B cell (primary cell): Measurements from ENCODE around the gene DPH2.

Experiments
- EZH2 ChIP-seq: IDR thresholded peaks from 2 replicates; pipeline ENCODE4 v1.6.1; 2012; ENCODE audit warnings: borderline replicate concordance, low read depth, mild to moderate bottlenecking, moderate library complexity, low read length; ENCODE audit not compliant: insufficient read depth, poor library complexity, severe bottlenecking
- TF ChIP-seq, protein P1 (sequence below): fragments of 200-600 bp; IDR thresholded peaks from one replicate; pipeline ENCODE4 v1.8.0; 2022; ENCODE audit warnings: antibody characterized with exemption, mild to moderate bottlenecking

DNA sequence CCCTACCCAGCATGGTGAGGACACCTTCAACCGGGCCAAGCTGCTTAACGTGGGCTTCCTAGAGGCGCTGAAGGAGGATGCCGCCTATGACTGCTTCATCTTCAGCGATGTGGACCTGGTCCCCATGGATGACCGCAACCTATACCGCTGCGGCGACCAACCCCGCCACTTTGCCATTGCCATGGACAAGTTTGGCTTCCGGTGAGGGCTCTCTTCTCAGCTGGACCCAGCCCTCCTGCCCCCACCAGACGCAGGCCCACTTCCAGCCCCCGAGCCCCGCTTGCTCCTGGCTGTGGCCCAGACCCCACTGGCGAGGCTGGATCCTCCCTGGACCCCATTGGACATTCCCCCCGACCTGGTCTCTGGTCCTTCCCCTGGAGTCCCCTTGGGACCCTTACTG is 15.0 kb downstream of the DPH2 start:
- TF ChIP-seq, protein P1, sequence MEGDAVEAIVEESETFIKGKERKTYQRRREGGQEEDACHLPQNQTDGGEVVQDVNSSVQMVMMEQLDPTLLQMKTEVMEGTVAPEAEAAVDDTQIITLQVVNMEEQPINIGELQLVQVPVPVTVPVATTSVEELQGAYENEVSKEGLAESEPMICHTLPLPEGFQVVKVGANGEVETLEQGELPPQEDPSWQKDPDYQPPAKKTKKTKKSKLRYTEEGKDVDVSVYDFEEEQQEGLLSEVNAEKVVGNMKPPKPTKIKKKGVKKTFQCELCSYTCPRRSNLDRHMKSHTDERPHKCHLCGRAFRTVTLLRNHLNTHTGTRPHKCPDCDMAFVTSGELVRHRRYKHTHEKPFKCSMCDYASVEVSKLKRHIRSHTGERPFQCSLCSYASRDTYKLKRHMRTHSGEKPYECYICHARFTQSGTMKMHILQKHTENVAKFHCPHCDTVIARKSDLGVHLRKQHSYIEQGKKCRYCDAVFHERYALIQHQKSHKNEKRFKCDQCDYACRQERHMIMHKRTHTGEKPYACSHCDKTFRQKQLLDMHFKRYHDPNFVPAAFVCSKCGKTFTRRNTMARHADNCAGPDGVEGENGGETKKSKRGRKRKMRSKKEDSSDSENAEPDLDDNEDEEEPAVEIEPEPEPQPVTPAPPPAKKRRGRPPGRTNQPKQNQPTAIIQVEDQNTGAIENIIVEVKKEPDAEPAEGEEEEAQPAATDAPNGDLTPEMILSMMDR: no peak
- TF ChIP-seq EZH2: no peak
